ENCODE data around the gene INF2.

The INF2 gene

DNA sequence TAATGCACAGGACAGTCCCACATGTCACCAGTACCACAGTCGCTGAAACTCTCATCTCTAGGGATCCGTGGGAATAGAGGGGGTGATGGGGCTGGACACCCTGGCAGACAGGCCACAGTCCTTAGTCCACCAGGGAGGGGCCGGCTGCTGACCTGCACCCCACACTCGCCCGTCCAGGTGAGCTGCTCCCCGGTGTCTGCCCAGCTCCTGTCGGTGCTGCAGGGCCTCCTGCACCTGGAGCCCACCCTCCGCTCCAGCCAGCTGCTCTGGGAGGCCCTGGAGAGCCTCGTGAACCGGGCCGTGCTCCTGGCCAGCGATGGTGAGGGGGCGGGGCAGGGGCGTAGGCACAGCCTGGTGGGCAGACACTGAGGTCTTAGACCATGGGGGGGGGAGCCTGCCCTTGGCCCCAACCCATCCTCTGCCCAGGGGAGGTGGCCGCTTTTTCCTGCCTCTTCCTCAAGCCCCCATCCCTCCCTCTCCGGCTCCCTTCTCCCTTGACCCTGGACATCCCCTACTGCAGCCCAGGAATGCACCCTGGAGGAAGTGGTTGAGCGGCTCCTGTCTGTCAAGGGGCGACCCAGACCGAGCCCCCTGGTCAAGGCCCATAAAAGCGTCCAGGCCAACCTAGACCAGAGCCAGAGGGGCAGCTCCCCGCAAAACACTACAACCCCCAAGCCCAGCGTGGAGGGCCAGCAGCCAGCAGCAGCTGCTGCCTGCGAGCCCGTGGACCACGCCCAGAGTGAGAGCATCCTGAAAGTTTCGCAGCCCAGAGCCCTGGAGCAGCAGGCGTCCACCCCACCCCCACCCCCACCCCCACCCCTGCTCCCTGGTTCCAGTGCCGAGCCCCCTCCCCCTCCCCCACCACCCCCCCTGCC lies 17.6 kb downstream of the INF2 start:
- FAIRE-seq: no peak

DNA sequence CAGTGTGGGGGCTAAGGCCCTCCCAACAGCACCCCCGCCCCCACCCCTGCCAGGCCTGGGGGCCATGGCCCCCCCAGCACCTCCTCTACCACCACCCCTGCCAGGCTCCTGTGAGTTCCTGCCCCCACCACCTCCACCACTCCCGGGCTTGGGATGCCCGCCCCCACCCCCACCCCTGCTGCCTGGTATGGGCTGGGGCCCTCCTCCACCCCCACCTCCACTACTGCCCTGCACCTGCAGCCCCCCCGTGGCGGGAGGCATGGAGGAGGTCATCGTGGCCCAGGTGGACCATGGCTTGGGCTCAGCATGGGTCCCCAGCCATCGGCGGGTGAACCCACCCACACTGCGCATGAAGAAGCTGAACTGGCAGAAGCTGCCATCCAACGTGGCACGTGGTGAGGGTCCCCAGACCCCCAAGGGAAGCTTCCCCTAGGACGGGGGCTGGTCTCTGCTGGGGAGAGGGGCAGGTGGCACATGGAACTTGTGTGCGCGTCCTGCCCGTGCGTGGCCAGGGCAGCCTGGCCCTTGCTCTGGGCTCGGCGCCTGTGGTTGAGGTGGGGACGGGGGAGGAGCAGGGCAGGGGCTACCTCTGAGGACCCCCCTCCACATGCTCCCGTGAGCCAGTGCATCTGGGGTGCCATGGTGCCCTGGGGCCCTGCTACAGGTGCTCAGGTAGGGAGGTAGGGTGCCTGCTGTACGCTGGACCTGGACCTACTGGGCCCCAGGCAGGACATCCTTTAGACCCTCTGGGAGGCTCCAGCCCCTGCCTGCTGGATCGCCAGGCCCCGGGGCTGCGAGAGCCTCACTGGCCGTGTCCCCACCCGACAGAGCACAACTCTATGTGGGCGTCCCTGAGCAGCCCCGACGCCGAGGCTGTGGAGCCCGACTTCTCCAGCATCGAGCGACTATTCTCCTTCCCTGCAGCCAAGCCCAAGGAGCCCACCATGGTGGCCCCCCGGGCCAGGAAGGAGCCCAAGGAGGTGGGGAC lies 18.5 kb downstream of the INF2 start:
- FAIRE-seq: no peak

DNA sequence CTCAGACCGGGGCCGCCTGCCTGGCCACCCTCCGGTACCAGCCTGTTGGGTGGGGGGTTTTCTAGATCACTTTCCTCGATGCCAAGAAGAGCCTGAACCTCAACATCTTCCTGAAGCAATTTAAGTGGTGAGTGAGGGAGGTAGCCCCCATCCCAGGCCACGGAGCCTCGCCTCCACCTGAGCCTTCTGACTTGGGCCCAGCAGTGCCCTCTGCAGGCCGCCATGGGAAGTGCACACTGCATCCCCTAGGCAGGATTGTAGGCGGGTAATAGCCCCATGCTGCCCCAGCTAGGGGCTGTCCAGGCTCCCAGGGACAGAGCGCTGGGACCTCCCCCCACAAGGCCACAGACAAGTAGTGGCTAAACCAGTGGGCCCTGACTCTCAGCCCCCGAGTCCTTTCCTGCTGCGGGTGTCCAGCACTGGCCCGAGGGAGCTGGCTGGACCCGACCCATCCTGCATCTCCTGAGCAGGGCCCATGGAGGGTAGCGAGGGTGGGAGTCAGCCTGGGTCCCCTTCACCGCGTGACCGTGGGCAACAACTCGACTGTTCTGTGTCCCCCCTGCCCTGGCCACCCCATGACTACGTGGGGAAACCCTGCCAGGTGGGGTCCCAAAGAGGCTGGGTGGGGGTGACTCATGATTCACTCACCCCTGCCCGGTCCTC lies 19.3 kb downstream of the INF2 start:
- FAIRE-seq: no peak

- no peak for FAIRE-seq
Measured at GRCh38 chr14:104709387-104710039, 20.1 kb downstream of the INF2 start.

DNA sequence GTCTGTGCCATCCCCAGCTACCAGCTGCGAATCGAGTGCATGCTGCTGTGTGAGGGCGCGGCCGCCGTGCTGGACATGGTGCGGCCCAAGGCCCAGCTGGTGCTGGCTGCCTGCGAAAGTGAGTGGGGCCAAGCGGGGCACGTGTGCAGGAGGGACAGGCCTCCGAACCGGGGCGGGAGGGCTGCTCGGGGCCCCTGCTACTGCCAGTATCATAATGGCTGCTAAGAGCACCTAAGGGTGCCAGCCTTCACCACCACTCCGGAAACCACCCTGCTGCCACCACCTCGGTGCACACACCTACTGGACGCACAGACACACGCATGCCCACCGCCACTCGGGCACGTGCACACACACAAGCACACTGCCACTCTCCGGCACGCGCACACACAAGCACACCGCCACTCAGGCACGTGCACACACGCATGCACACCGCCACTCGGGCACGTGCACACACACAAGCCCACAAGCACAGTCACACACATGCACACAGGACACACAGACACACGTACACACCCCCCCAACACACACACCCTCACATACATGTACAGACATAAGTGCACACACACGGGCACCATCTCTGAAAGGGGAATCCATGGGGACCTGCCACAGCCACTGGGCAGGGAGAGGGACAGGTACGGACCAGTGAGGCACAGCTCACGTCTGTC lies 20.8 kb downstream of the INF2 start:
- no peak for FAIRE-seq

GRCh38 chr14:104712881-104713734 lies 23.7 kb downstream of the INF2 start:
- FAIRE-seq: no peak

GRCh38 chr14:104714066-104714465 lies 24.6 kb downstream of the INF2 start:
- FAIRE-seq: no peak

- no peak for FAIRE-seq
Measured at GRCh38 chr14:104714681-104715080, 25.3 kb downstream of the INF2 start.

DNA sequence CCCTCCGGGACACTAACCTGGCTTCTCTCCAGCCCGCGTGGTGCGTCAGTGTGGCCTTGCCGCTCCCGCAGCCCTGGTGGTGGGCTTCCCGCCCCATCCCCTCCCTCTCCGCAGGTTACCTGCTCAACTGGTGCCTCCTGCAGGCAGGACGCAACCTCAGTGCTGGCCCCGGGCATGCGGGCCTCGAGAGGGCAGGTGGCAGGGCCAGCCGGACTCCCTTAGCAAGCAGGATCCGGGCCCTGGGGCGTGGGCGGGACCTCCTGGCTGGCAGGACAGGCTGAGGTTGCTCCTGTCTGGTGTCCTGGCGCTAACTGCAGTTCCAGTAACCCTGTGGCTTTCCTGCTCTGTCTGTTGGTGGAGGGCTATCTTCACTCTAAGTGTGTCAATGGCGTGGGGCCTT lies 26.0 kb downstream of the INF2 start:
- FAIRE-seq: no peak

DNA sequence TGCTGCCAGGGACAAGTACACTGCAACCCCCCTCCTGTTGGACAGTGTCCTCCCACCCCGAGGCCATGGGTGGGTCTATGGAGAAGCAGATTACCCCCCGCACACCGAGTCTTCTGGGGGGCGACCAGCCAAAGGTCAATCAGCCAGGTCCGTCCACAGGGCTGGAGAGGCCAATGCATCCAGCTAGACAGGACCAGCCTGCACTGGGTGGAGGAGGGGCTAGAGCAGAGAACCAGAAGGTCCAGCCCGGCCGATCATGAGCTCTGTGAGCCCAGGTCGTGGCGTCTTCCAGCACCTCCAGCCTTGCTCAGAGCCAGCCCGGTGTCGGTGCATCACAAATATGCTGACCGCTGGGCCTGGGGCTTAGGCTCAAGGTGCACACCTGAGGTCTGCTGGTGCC lies 26.5 kb downstream of the INF2 start:
- no peak for FAIRE-seq

DNA sequence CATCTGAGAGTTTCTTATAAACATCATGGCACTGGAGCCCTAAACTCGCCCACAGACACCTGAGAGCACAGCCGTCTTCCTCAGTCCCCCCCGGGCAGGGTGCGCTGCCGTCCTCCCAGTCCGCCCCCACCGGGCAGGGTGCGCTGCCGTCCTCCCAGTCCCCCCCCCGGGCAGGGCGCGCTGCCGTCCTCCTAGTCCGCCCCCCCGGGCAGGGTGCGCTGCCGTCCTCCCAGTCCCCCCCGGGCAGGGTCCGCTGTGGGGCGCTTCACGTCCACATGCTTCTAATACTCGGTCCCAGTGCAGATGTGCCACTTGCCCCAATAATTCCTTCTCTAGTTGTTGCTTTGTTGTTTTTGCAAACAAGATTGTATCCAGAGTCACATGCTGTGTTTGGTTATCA lies 27.7 kb downstream of the INF2 start:
- no peak for FAIRE-seq

DNA sequence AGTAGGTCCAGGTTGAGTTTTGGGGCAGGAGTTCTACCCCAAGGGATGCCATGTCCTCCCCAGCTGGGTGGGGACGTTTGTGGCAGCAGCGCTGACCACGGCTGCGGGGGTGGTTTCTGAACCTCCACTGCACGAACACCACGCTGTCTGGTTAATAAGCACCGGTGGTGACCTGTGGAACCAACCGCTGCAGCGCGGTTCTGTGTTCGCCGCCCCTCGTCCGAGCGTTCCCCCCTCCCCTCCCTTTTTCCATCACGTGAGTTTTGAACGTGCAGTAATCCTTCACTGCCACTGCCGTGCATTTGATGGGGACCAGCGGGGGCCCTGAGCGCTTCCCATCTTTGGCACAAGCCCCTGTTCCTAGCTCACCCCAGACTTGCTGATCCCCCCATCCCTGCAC lies 28.2 kb downstream of the INF2 start:
- no peak for FAIRE-seq

GRCh38 chr14:104718147-104718546 lies 28.7 kb downstream of the INF2 start:
- no peak for FAIRE-seq

DNA sequence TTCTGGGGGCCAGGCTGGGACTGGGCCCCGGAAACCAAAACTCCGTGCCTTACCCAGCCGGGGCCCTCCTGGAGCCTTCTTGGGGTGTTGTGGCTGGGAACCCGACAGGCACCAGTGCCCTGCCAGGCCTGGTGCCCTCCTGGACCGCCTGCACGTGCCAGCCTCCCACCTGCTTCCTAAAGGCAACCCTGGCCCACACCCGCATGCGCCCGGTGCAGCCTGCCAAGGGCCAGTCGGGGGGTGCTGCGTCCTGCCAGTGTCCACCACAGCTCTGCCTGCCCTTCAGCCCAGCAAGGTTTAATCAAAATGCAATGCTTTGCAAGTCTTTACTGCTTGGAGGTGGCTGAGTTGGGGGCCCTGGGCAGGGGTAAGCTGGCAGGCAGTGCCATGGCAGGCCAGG lies 29.5 kb downstream of the INF2 start:
- FAIRE-seq: no peak

DNA sequence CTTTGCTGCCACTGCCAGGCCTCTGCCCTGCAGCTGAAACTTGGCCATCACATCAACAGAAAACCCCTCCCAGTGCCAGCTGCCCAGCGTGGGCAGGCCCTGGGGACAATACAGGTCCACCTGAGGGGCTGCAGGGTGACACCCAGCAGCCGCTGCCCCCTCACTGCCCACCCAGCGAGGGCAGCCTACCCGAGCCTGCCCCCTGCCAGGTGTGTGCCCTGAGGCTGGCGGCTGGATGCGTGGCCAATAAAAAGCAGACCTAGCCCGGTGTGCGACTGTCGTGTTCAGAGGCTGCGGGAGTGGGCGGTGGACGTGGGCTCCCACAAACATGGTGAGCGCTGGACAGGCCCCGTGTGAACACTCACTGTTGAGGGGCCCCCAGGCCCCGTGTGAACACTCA lies 29.9 kb downstream of the INF2 start:
- no peak for FAIRE-seq

- no peak for FAIRE-seq
Measured at GRCh38 chr14:104721505-104722431, 32.4 kb downstream of the INF2 start.

DNA sequence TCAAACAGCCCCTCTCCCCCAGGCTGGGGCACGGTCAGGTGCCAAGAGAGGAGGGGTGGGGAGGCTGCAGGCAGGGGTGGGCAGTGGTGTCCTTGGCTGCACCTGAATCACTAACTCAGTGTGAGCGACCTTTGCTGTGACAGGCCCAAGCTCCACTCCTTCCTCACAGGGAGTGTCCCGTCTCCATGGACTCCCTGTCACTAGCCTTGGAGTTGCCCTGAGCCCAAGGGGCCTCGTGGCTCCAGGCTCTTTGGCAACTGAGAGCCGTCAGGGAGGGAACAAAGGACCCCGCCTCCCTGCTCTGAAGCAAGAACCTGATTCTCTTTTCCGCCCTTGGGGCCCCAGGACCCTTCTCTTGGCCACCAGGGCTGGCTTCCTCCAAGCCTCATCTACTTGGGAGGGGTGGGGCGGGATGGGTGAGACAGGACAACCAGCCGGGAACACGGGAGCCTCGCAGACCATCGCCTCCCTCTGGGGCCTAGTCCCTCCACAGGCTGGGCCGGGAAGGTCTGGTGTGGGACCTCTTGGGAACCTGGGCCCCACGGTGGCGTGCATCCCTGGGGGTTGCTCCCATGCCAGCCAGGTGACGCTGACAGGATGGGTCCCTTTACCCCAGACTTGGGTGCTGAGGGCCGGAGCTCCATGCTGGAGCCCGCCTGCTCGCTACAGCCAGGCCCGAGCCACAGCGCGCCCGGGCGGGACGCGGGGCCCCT lies 33.7 kb downstream of the INF2 start:
- no peak for FAIRE-seq

GRCh38 chr14:104723651-104724406 lies 34.4 kb downstream of the INF2 start, which contains the start of gene ADSS1:
Gene ADSS1 (plus strand): TSS chr14:104724229. CDS start chr14:104724271, 42 bp downstream.
- FAIRE-seq: no peak

Data from colon (tissue), 2 donors.